GM19240 (cell line): ENCODE measurements around the gene CLIC5.
"Not testable (repeated sequence)": the region's sequence is repeated elsewhere in the genome, so short reads cannot be mapped to it uniquely, and the experiment has no call there.

Experiments
- DNase-seq: peaks from one replicate; pipeline ENCODE4 v3.0.0; 2011; ENCODE audit warnings: low spot score; ENCODE audit not compliant: insufficient read length

The CLIC5 gene

DNA sequence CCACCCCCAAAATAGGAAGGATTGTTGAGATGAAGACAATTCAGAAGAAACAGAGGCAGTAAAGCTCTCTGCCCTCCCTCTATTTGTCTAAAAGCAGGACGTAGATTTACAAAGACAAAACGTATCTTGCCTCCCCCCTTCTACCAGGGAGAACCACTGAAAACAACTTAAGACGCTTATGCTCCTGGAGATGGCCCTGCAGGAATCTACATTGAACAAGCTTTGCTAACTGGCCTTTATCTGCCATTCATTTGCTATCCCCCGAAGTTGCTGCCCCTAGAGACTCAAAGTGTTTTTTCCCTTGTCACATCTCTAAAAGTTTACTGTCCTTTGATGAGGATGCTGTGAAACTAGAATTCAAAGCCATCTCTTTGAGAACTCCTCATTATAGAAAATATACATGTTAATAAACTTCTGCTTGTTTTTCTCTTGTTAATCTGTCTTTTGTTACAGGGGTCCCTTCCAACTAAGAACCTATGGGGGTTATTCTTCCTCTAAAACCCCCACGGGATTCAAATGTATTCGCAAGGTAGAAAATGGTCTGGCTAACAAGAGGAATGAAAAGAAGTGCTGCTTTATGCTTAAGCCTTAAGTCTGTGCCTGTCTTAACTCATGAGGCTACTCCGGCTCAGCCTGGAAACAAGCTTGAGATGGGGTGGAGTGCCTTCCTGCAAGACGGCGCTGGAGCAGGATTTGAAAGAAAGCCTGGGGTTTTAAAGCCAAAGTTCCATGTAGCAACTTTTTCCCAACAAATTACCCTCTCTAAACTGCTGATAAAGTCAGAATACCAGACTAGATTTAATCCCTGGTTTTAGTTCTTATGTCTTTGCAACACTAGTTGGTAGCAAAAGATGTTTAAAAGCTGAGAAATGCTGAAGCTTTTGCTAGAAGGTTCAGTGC is 88.0 kb downstream of the CLIC5 start:
- DNase-seq = no peak

DNA sequence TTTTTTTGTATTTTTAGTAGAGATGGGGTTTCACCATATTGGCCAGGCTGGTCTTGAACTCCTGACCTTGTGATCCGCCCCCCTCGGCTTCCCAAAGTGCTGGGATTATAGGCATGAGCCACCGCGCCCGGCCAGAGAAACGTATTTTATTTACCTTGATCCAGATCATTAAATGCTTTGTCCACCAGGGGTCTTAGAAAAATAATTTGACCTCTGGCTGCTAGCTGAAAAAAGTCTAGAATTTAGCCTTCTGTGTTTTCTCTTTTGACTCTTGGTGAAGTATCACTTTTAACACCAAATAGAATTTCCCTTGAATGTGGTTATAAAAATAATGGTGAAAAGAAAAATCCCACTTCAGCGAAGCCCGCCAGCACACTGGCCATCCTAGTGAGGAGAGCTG is 89.2 kb downstream of the CLIC5 start:
- DNase-seq = not testable (repeated sequence)

DNA sequence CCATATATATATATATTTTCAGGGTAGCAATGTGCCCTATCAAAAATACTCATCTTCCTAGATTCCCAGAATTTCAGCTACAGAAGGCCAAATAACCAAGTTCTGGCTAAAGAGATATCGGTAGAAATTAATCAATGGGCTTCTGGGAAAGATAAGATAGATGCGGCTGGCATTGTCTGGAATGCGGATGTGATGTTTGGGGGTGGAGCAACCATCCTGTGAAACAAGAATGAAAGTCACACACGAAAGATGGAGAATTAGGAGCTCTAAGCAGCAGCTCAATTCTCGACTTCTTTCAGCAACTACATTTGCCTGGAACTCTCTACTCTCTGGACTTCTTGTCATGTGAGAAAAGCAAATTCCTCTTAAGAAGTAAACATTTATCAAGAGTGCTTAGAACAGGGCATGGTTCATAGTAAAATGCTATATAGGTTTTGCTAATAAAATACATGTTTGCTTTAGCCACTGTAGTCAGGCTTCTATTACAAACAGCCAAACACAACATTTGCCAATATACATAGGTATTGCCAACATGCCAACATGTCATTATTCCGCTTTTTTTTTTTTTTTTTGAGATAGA is 90.8 kb downstream of the CLIC5 start:
- no peak for DNase-seq

DNA sequence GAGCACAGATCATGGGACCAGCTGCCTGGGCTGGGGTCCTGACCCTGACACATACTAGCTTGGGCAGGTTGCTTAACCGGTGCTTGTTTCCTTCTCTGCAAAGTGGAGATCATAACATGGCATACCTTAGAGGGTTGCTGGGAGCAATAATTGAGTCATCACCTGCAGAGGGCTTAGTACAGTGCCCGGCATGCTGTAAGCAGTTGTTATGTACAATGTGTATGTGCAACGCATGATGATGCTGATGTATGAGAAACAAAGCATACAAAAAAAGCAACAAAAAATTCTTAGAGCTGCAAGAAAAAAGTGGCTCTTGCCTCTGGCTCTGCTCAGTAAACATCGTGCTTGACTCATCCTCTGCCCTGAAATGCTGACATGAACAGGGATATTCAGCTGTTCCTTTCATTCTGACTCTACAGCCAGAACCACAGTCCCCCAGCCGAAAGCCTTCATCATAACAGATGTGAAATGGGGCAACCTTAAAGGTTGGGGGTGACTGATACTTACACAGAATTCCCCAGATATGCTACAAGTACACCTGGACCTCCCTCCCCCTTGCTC is 91.7 kb downstream of the CLIC5 start:
- DNase-seq = no peak

DNA sequence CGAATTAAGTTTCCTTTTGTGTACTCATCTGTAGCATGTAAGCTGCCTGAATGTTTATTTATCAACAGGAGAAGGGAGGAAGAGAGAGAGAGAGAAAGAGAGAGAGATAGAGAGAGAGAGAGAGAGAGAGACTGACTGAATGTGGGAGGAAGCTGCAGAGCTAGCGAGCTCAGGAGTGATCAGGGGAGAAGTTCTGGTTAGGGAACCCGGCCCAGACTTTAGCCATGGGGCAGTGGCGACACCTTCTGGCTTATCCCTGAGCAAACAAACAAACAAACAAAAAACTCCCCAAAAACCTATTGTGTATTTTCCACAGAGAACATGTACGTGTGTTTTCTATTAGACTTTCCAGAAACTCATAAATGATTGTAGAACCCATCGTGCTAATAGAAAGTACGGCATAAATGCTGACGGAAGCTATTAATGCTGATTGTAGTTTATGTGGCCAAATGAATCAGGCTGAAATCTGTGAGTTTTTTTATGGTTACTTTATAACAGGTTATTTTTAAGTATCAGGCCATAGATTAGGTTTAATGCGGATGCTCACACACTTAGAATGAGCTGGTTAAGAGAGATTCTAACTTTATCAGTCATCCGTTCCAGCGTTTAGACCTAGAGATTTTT is 92.8 kb downstream of the CLIC5 start:
- peak; percentile 19 for DNase-seq

DNA sequence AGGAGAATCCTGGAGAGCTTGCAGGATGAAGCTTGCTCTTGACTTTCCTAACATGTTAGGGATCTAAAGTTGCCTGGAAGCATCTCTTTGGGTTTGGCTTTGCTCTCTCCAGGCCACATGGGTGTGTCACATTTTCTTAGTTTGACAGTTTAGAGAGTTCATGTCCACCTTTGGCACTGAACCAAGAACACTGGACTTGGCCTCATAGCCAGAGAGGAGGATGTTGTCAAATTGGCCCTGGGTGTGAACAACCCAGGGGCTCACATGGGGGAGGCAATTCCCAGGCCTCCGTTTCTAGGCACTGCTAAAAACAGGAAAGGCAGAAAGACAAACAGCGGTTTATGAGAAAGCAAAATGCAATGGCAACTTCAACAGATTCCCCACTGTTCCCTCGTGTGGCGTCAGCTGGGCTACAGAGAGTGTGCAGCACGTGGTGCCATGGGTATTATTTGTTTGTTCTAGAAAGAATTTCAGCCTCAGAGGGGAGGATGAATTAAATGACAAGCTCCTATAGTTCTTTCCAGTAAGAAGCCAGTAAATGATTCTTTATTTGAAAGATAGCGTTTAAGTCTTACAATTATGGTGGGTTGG is 93.9 kb downstream of the CLIC5 start:
- no peak for DNase-seq

DNA sequence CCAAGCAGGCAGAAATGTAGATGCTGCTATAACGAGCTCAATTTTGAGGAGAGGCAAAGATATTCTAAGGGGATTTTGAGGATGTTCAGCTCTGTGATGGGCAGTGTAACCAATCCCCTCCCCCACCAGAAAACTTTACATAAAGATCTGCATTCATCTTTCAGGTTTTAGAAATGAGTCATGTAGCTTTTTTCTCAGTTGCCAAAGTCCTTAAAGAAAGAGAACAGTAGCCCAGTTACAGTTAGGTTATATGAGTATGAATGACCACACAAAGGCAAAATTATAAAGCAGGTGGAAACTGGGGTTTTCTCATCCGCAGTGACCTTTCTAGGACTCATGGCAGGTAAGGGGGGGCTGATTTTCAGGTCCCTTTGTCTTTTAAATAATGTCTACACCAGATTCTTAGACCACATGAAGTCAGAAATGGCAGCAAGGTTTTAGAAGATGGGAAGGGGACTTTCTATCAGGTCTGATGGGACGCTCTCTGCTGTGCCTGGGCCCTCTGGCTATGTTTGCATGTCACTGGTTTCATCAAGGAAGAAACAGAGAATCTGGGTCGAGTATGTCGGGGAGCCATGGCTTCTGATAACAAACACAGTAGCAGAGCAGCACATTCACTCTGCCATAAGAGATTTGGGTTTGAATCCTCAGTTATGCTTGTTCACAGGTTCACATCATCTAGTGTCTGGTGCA is 94.7 kb downstream of the CLIC5 start:
- peak; percentile 26 for DNase-seq

DNA sequence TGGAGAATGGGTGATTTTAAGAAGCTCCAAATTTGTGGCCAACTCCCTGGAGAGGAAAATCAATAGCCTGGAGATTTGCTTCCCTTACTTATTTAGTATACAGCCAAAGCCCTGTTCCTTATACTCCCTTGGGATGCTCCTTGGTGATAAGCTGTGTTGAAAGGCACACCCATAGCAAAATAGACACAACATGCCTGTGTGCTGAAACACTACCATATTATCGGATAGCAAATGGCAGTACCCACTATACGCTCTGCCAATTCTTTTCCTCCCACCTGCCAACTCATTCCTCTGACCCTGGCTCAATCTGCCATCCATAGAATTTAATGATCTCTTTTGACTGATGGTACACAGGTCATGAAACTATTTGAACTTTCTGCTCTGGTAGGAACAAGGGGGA is 98.2 kb downstream of the CLIC5 start:
- no peak for DNase-seq

DNA sequence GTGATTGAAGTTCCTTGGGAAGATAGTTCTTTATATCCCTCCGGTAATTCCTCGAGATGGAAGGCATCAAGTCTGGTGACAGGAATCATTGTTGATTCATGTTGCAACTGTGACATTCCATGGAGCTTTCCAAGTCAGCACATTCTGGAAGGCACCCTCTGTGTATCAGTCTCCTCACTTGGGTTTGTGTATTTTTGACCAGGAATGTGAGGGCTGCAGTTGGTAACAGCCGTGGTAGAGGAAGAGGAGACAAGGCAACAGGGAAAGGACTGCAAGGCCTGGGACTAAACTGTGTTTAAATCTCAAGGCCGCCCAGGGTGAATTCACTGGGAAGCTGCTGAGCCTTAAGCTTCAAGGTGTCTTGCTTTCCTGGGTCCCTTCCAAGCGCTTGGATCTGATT is 99.0 kb downstream of the CLIC5 start:
- no peak for DNase-seq

DNA sequence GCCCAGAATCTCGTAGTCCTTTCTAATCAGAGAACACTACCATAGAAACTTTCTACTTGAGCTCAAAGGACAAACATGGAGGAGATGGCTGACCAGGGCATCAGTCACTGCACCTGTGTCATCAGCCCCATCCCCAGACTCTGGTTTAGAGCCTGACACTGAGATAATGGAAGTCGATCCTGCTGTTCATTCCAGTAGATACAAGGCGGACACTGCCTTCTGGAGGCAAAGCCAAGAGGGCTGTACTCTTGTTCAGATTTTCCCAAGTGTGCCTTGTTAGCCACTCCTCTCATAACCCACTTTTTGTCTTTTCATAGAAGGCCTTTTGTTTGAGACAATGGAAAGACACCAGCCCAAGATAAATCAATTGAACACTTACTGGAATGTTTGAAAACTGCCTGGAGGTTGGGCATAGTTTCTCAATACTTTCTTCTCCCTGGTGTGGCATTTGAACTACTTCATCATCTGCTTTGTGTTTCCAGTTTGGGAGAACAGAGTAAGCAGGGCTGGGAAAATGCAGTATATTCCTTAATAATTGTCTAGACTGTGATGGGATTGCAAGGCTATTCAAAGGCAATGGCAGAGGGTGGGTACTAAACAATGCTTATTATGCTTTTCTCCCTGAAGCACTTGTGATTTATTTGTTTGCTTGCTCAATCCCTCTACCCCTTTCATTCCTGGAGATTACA is 99.7 kb downstream of the CLIC5 start:
- DNase-seq = no peak

DNA sequence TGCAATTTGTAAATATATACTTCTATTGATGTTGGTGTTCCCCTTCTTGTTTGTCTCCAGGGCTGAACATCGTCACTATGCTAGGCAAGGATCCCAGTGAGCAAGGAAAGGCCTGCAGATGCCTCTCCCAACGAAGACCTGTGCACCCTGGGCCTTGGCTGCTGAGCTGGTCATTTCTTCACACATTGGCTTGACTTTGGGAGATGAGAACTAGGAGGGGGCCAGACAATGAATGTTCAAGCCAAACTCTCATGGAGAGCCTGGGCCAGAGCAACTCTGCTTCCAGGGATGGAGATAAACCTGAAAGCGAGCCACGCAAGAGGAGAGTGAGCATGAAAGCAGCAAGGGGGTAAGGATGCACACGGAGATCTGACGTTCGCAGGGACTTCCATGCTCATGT is 104.0 kb downstream of the CLIC5 start:
- DNase-seq = no peak

DNA sequence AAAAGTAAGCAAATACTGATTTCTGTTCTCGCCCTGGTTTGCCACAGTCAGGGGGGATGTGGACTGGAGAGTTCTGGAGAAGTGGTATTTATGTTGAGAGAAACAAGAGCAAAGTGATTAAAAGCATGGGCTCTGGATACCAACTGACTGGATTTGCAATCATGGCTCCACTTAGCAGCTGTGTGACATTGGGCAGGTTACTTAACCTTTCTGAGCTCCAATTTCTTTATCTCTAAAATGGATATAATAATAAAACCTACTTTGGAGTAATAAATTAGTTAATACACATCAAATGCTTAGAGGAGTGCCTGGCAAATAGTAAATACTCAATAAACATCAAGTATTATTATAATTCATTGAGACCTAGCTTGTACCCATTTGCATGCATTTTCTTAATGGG is 111.7 kb downstream of the CLIC5 start:
- DNase-seq = no peak

DNA sequence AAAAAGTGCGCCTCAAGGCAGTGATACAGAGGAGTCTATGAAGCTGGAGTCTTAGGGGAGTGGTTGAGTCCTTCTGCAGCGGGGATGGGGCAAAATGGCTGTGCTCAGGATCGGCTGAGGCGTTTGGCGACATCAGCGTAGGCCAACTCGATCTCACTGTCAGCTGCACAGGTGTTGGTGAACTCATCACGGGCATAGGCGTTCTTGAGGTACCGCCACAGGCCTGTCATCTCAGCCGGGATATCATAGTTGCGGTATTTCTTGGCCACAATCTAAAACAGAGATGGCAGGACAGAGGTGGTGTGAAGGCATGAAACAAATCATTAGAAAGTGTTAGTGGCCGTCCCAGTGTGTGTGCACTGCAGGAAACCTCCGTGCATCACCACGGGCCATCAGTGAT is 112.7 kb downstream of the CLIC5 start:
- DNase-seq = no peak

DNA sequence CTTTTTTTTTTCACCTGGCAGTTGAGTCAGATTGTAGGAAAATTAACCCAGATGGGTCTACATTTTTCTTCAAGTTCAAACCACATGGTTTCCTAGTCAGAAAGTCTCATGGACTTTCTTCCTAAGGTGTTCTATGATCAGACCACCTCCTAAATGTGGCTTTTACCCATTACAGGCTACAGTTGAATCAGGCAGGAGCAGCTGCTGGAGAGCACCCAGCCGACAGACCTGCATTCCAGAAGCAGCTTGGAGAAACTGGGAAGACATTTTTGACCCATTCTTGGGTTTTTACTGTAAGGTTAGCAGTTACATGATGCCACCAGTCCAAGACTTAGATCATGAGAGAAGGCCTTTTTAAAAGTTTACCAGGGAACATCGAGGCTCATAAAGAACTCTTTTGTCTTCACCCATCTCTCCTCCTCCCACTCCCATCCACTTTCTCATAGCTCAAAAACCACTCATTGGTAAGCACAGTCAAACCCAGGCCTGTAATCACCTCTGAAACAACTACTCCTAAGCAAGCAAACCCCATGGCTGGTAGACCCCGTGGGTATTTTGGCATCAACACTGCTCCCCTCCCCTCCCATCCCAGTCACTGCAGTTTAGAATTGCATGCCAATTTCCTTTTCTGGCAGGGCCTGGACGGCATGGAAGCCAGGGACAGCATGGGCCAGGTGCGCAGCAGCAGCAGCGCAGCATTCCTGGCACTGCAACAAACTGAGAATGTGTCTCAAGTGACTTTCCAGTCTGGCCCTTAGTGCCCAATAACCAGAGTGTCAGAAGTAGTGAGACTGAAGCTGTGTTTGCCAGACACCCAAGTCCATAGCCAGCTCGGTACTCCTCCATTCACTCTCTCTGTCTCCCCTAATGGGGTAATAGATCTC is 113.7 kb downstream of the CLIC5 start:
- DNase-seq = no peak

DNA sequence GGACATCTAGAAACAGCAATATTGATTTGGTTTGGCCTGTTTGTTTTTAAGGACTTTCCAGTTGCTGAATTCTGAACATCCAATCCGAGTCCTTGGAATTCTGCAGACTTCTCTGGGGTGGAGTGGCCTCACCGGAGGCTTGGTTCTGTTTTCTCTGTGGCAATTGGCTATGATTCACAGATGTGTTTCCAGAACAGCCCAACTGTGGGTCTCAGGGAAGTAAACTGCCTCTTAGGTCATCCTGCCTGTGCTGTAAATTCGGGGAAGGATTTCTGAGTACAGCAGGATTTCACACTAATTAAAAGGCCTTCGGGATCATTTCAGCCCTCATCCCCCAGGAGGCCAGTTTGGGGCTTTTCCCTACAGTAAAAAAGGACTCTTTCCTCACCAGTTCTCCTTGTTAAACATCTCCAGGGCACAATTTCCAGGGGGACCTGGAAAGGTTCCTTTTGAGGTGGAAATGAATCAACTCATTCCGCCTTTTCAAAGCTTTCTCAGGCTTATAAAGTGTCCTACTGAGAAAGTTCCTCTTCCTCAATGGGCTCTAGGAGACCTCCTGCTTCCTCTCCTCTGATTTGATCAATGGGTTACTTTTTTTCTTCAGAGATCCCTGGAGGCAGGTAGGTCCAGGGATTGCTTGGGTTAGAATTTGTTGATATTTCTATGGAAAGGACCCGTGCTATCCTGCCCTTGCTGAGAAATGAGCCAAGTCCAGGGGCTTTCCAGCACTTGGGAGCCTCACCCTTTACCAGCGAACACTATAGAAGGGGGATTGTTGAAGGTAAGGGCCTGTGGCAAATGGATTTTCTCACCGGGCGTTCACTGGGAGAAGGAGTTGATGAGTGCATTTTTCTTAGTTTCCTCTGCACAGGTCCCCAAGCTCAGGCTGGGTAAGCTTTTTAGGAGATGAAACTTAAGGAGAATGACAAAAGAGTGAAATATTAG is 114.6 kb downstream of the CLIC5 start:
- no peak for DNase-seq

DNA sequence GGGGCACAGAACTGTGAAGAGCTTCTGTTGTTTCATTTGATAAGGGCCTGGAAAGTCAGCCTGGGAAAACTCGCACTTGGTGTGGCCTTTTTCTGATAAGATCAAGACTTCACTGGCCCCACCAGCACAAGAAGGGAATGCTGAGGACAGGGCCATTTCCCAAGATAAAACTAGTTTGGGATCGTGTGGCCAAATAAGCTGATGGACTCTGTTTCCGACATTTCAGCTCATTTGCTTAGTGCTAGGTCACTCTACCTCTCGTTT is 116.0 kb downstream of the CLIC5 start:
- DNase-seq = no peak

DNA sequence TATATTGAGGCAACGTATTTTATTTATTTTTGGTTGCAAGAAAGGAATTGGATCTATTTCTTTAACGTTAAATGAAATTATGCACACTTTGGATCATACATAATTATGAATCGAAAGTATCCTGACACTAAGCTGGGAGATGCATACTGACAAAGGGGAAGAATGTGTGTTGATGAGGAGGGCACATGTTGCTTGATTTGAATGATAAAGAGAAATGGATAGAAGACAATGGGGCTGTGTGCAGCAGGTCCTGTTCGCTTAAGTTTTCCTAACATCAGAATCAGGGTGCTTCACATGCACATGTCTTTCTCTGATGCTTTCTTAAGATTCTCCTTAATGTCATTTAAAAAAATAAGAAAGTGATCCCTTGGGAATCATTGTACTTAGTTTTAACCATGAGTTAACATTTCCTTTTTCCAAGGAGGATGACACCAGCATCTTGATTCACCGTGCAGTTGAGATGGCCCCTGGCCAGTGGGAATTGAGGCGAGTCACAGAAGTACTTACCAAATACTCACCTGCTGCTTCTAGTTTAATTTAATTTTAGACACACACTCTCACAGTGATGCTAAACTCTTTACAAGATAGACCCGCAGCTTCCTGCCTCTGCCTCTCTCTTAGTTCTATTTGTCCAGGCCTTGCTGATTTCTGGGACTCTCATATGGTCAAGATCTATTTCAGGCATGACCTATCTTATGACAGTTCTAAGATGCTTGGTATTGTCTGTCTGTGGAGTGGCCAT is 116.5 kb downstream of the CLIC5 start:
- DNase-seq = no peak

DNA sequence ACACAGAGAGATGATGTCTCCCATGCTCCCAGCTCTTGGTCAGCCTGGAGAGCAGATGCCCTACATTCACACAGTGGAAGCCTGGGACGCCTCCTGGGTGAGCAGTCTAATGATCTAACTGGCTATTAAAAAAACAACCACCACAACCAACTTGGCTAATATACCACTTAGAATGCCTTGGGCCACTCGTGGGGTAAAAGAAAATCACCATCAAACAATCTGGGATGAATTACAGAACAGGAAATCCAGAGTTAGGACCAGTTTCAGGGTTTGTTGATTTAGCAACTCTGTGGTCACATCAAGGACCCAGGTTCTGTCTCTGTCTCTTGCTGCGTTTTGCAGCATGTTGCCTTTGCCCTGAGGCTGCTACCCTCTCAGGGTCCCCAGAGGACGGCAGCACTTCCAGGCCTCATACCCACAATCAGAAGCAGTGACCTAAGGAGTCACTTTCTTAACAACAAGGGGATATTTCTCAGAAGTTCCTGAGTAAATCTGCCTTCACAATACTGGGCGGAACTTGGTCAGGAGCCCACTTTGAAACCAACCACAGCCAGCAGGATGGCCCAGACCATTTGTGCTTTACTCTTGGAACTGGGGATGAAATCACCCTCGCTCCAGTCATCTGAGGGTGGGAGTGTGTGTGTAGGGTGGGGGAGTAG is 118.7 kb downstream of the CLIC5 start:
- DNase-seq = no peak
